Neural crest cell (in vitro differentiated cells): Measurements from ENCODE around the gene TFEB. TPM values are rescaled to one million over a fixed set of nuclear protein-coding genes. Genes with fewer than 3 reads are reported as not detected.

Experiments
- DNase-seq: peaks from one replicate; pipeline ENCODE4 v3.0.0; 2021; ENCODE audit warnings: low read depth, mixed read lengths, low spot score
- H3K27ac Mint-ChIP-seq: one replicate; pipeline ENCODE4 v1.8.0; 2021; ENCODE audit warnings: mild to moderate bottlenecking, mixed read lengths; ENCODE audit not compliant: unreplicated experiment
- H3K27me3 Mint-ChIP-seq: 2 replicates; pipeline ENCODE4 v1.8.0; 2021; ENCODE audit warnings: low read depth, mild to moderate bottlenecking, mixed read lengths
- H3K36me3 Mint-ChIP-seq: 2 replicates; pipeline ENCODE4 v1.8.0; 2021; ENCODE audit warnings: low read depth, mild to moderate bottlenecking, mixed read lengths
- H3K4me1 Mint-ChIP-seq: 2 replicates; pipeline ENCODE4 v1.8.0; 2021; ENCODE audit warnings: mixed read lengths
- H3K4me3 Mint-ChIP-seq: one replicate; pipeline ENCODE4 v1.8.0; 2021; ENCODE audit warnings: mild to moderate bottlenecking, mixed read lengths
- H3K9me3 Mint-ChIP-seq: 2 replicates; pipeline ENCODE4 v1.8.0; 2021; ENCODE audit warnings: mixed read lengths
- total RNA-seq: library from RNA; stranded (reverse); gene quantifications from 2 replicates; pipeline ENCODE4 v1.2.1, GENCODE V29; 2021
- TF ChIP-seq, protein P1 (sequence below): fragments of 200-600 bp; sonication (generic); conservative IDR thresholded peaks from 2 replicates; pipeline ENCODE4 v1.5.0; 2021; ENCODE audit warnings: antibody characterized with exemption, mild to moderate bottlenecking

TFEB gene
- total RNA-seq, 1 donor from 2014 or later: 1.3 TPM

DNA sequence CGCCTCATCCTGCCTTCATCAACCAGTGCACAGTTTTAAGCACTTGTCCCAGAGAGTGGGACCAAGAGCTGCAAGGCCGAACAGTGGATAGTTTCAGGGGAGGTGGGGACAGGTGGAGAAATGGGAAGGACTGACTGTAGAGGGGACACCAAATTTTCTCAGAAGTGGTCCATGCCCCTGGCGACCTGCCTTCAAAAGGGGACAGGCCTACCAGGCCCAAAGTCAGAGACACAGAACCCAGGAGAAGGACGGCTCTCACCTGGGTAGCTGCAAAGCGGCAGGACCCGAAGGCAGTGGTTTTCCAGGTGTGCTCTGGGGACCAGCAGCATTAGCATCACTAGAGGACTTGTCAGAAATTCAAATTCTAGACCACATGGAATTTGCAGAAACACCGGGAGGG, 5.8 kb downstream of the TFEB start:
- peaks cover 33% of the 10 kb centered on the region for H3K27me3 Mint-ChIP-seq
- H3K27ac Mint-ChIP-seq: no peak overlapping the region
- no peaks in the 10 kb centered on the region for H3K36me3 Mint-ChIP-seq
- no peak overlapping the region for H3K4me3 Mint-ChIP-seq
- no peaks in the 10 kb centered on the region for H3K9me3 Mint-ChIP-seq
- peaks cover 4% of the 10 kb centered on the region for H3K4me1 Mint-ChIP-seq
- TF ChIP-seq, protein P1, sequence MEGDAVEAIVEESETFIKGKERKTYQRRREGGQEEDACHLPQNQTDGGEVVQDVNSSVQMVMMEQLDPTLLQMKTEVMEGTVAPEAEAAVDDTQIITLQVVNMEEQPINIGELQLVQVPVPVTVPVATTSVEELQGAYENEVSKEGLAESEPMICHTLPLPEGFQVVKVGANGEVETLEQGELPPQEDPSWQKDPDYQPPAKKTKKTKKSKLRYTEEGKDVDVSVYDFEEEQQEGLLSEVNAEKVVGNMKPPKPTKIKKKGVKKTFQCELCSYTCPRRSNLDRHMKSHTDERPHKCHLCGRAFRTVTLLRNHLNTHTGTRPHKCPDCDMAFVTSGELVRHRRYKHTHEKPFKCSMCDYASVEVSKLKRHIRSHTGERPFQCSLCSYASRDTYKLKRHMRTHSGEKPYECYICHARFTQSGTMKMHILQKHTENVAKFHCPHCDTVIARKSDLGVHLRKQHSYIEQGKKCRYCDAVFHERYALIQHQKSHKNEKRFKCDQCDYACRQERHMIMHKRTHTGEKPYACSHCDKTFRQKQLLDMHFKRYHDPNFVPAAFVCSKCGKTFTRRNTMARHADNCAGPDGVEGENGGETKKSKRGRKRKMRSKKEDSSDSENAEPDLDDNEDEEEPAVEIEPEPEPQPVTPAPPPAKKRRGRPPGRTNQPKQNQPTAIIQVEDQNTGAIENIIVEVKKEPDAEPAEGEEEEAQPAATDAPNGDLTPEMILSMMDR: no peak
- no peak for DNase-seq

DNA sequence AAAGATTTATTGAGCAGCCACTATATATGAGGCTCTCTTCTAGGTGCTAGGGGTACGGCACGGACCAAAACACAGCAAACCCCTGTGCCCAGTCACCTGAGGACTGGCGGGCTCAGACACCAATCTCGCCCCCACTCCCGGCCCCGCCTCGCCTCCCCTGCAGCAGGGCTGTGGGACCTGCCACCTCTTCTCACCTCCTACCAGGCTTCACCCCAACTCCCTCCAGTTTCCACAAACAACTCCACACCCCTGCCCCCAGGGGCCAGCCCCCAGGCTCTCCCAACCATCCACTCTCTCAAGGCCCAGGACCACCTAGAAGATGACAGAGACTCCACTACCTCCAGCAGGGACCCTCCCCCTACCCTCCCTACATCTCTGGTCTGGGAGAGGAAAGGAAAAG, 6.5 kb downstream of the TFEB start:
- Mint-ChIP-seq H3K4me3 (no peak overlapping the region), H3K27ac (no peak overlapping the region), H3K9me3 (no peaks in the 10 kb centered on the region), H3K27me3 (peaks cover 32% of the 10 kb centered on the region), H3K36me3 (no peaks in the 10 kb centered on the region), H3K4me1 (peaks cover 5% of the 10 kb centered on the region)
- TF ChIP-seq, protein P1: no peak
- DNase-seq: no peak

DNA sequence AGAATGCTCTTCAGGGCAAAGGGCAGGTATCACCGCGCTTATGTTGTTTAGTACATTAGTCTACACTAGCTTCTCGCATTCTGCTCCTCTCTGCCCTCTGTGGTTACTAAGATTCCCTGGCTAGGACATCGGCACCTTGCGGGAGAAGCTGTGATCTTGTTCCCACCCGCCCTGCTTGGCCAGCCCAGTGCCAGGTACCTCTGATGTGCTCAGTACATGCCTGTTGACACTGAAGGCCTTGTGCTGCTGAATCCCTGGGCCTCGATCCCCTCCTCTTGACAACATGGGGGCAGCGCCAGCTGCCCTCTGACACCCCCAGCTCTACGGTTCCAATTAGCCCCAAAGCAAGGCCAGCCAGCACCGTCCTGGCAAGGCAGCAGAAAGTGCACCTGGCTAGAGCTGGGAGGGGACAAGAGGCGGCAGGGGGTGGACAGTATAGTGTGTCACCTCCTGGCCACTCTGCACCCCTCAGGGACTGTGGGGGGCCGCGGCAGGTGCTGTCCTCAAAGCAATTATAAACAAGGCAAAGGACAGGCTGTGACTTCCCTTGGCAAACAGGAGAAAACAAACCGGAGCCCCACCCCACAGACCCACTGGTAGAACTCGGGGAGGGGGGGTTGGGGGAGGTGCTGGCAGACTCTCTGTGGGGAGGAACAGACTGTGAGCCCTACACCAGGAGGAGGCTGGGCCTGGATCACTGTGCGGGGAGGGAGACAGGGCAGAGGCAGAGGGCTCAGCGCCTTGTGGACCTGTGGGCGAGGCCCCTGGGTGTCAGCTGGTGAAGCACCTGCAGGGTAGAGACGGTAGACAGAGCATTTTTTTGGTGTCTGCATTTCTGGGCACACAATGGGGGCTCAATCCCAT, 7.1 kb downstream of the TFEB start:
- Mint-ChIP-seq H3K36me3 (no peaks in the 10 kb centered on the region), H3K4me3 (no peak overlapping the region), H3K27ac (no peak overlapping the region), H3K27me3 (peaks cover 26% of the 10 kb centered on the region), H3K4me1 (peaks cover 5% of the 10 kb centered on the region), H3K9me3 (no peaks in the 10 kb centered on the region)
- TF ChIP-seq, protein P1: no peak
- no peak for DNase-seq

DNA sequence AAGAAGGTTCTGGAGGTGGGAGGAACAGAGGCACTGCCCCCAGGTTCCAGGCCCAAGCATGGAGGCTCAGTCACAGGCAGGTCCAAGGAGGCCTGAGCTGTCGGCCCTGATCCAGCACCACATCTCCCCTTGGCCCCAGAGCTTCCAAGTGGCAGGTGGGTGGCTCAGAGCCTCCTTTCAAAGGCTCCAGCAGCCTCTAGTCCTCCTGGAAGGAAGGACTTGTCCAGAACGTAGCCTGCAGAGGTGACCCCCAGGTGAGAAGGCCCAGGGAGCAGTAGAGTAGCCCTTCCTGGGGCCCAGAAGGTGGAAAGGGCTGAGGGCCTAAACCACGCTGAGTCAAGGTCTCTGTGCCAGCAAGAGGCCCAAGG, 7.7 kb downstream of the TFEB start:
- Mint-ChIP-seq H3K4me1 (peaks cover 9% of the 10 kb centered on the region), H3K27ac (no peak overlapping the region), H3K9me3 (no peaks in the 10 kb centered on the region), H3K27me3 (peaks cover 19% of the 10 kb centered on the region), H3K36me3 (no peaks in the 10 kb centered on the region), H3K4me3 (no peak overlapping the region)
- TF ChIP-seq, protein P1: no peak
- DNase-seq: no peak

DNA sequence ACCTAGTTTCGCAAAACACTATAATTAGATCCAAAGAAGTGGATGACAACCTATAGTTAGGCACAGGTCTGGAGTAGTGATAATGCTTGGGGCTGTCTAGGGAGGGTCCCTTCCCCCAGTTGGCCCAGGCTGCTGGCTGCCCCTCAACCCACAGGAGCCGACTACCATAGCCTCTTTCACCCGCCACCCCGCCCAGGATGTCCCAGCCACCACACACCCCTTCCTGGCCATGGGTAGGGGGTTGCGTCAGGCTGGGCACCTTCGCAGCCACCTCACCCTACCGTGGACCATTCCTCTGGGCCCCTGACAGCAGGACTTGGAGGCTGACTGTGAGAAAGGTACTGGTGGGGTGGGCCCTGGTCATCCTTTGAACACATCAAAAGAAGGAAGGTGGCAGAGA, 8.5 kb downstream of the TFEB start:
- Mint-ChIP-seq H3K4me1 (peaks cover 9% of the 10 kb centered on the region), H3K27me3 (peaks cover 15% of the 10 kb centered on the region), H3K4me3 (no peak overlapping the region), H3K36me3 (no peaks in the 10 kb centered on the region), H3K27ac (no peak overlapping the region), H3K9me3 (no peaks in the 10 kb centered on the region)
- TF ChIP-seq, protein P1: no peak
- no peak for DNase-seq
